ENCODE measurements around the gene MYLK.

DNA sequence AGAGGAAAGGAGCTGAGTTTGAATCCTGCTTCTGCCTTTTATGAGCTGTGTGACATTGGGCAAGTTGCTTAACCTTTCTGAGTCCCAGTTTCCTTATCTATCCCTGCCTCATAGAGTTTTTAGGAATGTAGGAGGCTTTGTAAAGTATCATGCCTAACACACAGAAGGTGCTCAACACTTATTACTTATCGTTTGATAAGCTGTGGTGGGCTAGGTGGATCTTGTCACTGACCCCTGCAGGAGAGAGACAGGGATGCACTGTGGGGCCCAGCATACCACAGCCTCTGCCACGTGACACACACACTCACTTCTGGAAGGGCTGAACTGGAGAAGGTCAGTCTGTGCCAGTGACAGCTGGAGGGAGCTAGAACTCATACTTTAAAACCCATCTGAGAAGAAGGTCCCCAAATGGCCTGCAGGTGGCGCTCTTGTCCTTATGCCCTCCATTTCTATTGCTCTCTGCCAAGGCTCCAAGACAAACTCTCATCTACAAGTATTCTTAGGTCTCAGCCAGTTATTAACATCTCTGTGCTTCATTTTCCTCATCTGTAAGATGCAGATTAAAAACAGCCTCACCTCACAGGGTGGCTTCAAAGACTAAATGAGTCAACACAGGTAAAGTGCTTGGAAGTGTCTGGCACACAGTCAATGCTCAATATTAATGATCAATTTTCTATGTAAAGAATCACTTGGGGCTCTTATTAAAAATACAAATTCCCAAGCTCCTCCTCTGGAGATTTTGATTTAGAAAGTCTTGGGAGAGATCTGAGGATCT lies 241.8 kb downstream of the MYLK start:
- TF ChIP-seq CTCF (IDR thresholded peaks at IDR 0.05) (peak; percentile 75), EZH2 (IDR thresholded peaks at IDR 0.05; ENCODE audit: borderline replicate concordance, insufficient read depth, low read depth, low read length, poor library complexity, severe bottlenecking) (no peak)

All from B cell (primary cell).